CD4-positive, alpha-beta T cell treated with Interleukin-4 for 4 hours (primary cell): ENCODE results near the gene ECHDC1.
"Not testable (repeated sequence)": the region's sequence is repeated elsewhere in the genome, so short reads cannot be mapped to it uniquely, and the experiment has no call there.

Experiments used
- DNase-seq: peaks from one replicate; pipeline ENCODE4 v3.0.0-alpha.2; 2020

The ECHDC1 gene

GRCh38 chr6:127341471-127342202 is 1.8 kb downstream of the ECHDC1 start:
- DNase-seq, result no peak

- no peak for DNase-seq
Observed at GRCh38 chr6:127340171-127340570, 3.2 kb downstream of the ECHDC1 start.

GRCh38 chr6:127338936-127339335 is 4.5 kb downstream of the ECHDC1 start:
- no peak for DNase-seq

- DNase-seq, result no peak
Observed at GRCh38 chr6:127332383-127332961, 10.9 kb downstream of the ECHDC1 start.

GRCh38 chr6:127331256-127331655 is 12.2 kb downstream of the ECHDC1 start:
- not testable (repeated sequence) for DNase-seq

GRCh38 chr6:127328043-127328609 is 15.3 kb downstream of the ECHDC1 start:
- no peak for DNase-seq

- DNase-seq, result no peak
Observed at GRCh38 chr6:127319686-127320085, 23.7 kb downstream of the ECHDC1 start.

- no peak for DNase-seq
Observed at GRCh38 chr6:127317388-127318128, 25.9 kb downstream of the ECHDC1 start.

GRCh38 chr6:127305741-127306140 is 37.7 kb downstream of the ECHDC1 start:
- DNase-seq, result no peak

- no peak for DNase-seq
Observed at GRCh38 chr6:127303917-127304316, 39.5 kb downstream of the ECHDC1 start.

- DNase-seq, result peak; percentile 71
Observed at GRCh38 chr6:127302728-127303660, 40.4 kb downstream of the ECHDC1 start.

GRCh38 chr6:127301199-127301700 is 42.2 kb downstream of the ECHDC1 start:
- peak; percentile 5 for DNase-seq

- DNase-seq, result no peak
Observed at GRCh38 chr6:127300411-127300810, 43.0 kb downstream of the ECHDC1 start.

GRCh38 chr6:127299522-127300240 is 43.7 kb downstream of the ECHDC1 start:
- no peak for DNase-seq

- no peak for DNase-seq
Observed at GRCh38 chr6:127298475-127298874, 44.9 kb downstream of the ECHDC1 start.

- no peak for DNase-seq
Observed at GRCh38 chr6:127297502-127298070, 45.8 kb downstream of the ECHDC1 start.

GRCh38 chr6:127291495-127291894 is 51.9 kb downstream of the ECHDC1 start:
- peak; percentile 14 for DNase-seq

- no peak for DNase-seq
Observed at GRCh38 chr6:127290391-127291265, 52.8 kb downstream of the ECHDC1 start.

GRCh38 chr6:127289934-127290333 is 53.5 kb downstream of the ECHDC1 start:
- DNase-seq, result no peak

- no peak for DNase-seq
Observed at GRCh38 chr6:127288705-127289104, 54.7 kb downstream of the ECHDC1 start.
